HT-29 (cell line): Measurements from ENCODE around the gene FOXL3. TPM values are rescaled to one million over a fixed set of nuclear protein-coding genes. Genes with fewer than 3 reads are reported as not detected.
"Not testable (repeated sequence)": the region's sequence is repeated elsewhere in the genome, so short reads cannot be mapped to it uniquely, and the experiment has no call there.

ENCODE experiments used
- DNase-seq: peaks from one replicate; pipeline ENCODE4 v3.0.0-alpha.2; 2015; ENCODE audit warnings: low spot score
- total RNA-seq: library from RNA; depleted of rRNA; stranded (reverse); fragments of >200 nt; shearing (Covaris generic); gene quantifications from 2 replicates; pipeline ENCODE4 v1.2.3, GENCODE V29; 2014

FOXL3 gene
- total RNA-seq, 1 experiment from 2014 or later: not detected

- no peak for DNase-seq
Measured at GRCh38 chr7:286266-286665, 3.7 kb upstream of the FOXL3 start.

GRCh38 chr7:288671-289101 lies 1.3 kb upstream of the FOXL3 start:
- no peak for DNase-seq

- no peak for DNase-seq
Measured at GRCh38 chr7:289209-289755, 688 bp upstream of the FOXL3 start.

- no peak for DNase-seq
Measured at GRCh38 chr7:290554-291372, 793 bp downstream of the FOXL3 start.

DNA sequence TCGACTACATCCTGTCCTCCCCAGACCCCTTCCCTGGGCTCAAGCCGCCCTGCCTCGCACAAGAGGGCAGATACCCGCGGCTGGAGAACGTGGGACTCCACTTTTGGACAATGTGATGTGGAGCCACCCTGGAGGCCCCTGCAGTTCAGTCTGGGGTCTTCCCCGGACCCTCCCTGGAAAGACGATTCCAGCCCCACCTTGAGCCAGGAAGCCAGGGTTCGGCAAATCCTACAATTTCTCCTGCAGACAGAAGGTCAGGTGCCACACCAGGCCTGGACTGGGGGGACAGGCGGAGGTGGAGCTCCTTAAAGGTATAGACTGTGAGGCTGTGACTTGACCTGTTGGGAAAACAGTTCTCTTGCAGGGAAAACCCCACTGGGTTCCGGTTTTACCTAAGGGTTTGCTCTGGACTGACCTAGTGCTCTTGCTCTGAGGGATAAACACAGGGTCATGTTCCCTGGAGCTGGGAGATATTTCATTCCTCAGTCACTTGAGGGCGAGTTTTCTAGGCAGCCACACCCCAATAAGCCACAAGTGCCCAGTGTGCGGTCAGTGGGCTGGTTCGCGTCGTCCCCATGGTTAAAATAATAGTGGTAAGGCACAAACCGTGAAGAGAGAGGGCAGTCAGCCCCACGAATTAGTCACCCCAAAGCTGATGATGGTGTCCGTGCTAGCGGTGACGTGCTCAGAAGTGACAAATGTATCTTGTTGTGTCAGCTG lies 1.6 kb downstream of the FOXL3 start:
- DNase-seq: no peak

- DNase-seq: no peak
Measured at GRCh38 chr7:292226-292625, 2.3 kb downstream of the FOXL3 start.

DNA sequence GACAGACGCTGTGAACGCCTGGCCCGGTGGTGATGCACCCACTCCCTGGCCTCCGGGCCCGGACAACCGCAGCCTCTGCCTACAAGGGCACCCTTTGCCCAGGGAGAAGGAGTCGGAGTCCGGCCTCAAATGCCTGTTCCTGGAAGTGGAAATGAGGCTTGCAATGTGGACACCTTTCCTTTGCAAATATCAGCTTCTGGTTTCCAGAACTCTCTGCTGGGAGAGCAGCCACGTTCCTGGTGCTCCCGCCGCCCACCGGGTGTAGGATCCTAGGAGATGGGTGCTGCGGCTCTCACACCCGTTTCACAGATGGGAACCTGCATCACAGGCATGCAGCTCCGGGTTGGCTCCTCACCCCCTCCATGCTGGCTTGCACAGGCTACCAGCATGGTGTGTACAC lies 2.9 kb downstream of the FOXL3 start:
- no peak for DNase-seq

DNA sequence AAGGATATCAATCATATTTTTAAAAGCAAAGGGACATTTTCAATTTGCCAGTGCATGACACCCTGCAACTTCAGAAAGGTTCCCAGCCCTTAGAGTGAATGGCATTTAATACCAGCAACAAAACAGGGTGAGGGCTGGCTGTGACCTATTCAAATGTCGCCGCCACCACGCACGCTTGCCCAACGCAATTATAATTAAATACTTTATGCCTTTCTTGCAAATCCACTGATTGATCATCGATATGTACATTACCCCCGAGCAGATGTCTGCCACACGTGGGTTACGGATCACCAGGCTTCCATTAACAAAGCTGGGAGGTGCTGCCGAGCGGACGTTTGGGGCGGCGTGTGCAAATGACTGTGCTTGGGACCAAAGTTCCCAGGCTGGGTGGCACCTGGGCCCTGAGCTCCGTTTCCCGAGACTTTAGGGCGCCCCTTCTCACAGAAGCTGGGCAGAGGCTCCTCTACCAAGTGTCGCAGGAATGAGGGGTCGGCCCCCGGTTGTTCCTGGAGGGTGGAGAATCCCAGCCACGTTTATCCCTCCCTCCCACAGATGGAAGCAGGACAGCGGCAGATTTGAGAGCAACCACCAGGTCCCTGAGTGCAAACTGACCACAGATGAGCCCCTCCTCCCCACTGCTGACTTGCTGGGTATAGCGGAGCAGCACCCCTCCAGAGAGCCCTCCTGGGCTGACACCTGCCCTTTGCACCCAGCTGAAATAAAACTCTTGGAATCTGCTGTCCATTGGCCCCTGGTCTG lies 3.9 kb downstream of the FOXL3 start:
- no peak for DNase-seq

DNA sequence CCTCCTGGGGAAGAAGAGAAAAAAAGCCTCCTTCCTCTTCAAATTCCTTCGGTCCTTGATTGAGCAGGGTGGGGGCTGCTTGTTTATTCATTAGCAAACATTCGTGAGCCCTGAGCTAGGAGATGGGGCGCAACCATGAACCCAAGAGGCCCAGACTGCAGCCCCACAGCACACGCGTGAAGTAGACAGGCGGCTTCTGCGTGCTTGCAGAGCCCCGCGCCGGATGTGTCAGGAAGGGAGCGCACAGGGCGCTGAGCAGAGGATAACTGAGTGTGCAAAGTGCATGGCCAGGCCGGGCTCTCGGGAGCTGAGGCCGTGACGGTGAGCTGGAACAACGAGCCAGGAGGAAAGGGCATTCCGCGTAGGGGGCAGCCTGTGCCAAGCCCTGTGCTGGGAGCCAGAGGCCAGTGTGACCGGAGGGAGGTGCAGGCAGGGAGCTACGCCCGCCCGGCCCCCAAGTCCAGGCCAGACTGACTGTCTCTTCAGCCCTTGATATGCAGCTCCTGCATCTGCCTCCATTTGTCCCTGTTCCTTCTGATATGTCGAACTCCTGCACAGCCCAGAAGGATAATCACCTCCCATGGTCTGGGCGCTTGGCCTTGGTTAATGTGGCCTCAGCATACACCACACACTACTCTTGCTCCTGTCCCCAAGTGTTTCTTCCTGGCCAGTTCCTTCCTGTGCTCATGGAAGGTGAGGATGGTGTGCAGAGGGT lies 4.6 kb downstream of the FOXL3 start:
- no peak for DNase-seq

DNA sequence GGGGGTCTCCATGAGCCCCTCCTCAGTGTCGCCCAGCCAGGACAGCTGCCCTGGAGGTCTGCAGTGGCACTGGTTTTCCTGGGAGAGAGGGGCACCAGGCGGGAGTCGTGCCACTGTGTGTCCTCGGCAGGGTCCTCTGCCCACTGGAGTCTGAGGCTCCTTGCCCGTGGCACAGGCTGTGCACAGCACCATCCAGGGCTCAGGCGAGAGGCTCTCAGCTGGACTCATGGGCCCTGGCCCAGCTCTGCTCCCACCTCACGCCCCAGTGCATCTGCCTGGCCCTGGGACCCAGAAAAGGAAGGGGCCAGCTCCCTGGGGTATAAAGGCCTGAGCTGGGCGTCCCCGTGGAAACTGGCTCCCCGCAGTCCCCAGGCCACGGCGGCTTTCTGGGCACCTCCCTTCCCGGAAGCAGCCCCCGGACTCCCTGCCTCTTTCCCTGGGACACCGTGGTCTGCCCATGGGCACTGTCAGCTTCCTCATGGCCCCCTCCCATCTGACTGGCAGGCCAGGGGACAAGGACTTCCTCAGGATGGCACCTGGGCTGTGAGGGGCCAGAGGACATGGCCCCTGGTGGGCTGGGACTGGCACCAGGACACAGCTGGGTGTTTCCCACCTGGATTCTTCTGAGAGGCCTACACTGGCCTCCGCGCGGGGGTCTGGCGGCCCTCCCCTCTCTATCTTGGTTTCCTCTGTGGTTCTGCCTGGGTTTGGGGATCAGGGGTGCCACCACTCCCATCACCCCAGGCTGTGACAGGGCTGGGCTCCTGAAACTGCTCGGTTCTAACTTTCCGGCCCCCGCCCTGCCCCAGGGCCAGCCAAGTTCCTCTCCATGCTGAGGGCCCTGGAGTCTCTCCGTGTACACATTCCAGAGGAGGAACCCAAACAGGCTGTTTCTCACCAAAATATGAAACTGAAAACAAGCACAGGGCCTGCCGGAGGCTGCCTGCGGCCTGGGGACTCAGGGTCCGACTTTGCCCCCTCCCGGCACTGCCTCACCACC lies 5.5 kb downstream of the FOXL3 start:
- DNase-seq: no peak

- no peak for DNase-seq
Measured at GRCh38 chr7:296373-296945, 6.5 kb downstream of the FOXL3 start.

DNA sequence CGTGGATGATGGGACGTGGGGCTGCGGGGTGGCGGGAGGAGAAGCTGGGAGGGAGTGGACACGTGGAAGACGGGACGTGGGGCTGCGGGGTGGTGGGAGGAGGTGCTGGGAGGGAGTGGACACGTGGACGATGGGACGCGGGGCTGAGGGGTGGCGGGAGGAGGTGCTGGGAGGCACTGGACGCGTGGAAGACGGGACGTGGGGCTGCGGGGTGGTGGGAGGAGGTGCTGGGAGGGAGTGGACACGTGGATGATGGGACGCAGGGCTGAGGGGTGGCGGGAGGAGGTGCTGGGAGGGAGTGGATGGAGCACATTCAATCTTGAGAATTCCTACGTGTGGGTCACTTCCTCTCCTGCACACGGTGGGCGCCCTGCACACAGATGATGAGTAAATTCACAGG lies 7.2 kb downstream of the FOXL3 start:
- DNase-seq: not testable (repeated sequence)

DNA sequence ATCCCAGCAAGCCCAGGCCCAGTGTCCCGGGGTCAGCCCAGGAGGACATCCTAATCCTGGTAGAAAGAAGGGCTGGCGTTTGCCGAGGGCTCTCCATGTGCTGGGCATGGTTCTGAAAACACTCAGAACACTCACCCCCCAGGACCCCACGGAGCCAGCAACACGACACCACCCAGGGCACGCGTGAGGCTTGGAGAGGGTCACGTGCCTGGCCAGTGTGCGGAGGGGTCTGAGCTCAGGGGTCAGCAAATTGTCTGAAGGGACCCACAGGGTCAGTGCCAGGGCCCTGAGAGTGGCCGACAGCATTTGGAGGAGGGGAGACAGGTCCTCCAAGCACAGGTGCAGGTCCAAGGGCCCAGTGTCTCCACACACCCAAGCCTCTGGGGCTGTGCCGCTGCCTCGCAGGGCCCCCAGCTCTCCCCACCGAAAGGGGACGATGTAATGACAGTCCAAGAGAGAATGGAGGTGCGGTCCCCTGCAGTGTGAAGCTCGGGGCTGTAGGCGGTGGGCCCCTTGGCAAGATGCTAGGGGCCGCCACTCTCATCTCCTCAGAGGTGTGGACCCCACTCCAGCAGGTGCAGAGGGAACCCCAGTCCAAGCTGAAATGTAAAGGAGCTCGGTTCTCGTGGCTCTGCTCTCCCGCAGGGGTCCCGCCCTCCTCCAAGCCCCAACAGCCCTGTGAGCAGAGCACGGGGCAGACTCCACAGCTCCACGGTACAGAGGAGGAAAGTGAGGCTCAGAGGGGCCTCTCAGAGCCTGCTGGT lies 7.8 kb downstream of the FOXL3 start:
- no peak for DNase-seq

- DNase-seq: no peak
Measured at GRCh38 chr7:298375-298702, 8.4 kb downstream of the FOXL3 start.

DNA sequence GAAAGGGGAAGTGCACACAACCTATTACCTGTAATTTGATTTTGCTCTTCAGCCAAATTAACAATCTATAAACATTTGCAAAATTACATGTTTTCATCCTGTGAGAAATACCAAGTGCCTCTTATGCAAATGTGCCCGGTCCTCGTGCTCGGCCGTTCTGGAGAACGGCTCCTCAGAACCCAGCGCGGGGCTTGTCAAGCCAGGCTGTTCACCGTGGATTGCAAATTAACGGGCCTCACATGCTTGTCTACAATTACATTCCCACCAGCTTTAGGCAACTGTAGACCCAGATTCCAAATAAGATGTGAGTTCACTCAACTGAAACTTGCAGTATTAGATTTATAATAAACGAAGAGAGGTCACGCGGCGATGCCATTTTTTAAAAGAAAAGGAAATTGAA lies 8.8 kb downstream of the FOXL3 start:
- DNase-seq: no peak

DNA sequence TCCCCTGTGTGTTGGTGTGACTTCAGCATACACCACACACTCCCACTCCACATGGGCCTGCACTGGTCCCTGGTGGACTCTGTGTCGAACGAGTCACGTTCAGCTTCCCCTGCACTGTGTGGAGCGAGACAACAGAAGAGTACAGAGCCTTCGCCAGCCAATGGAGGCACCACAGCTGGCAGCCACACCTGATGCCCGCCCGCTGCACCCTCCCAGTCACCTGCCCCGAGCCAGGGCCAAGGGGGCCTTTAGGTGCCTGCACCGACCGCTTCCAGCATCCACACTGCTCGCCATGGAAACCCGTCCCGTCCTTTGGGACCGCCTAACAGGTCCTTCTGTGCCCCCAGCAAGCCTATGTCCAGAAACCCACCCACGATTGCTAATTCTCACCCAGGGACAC lies 9.2 kb downstream of the FOXL3 start:
- no peak for DNase-seq

DNA sequence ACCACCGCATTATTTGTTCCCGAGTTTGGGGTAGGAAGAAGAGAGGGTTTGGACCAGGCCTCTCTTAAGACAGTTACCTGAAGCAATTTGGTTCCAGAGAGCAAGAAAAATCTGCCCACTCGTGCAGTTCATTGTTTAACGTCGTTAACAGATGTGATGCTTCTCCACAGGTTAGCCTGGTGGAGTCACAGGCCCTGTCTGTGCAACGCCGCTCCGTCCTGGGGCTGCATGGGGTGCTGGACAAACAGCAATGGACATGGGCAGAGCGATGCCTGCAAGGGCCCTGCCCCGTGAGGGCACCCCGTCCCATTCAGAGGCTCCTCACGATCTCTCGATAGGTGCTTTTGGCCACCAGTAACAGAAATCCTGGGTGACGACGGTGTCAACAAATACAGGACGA lies 9.7 kb downstream of the FOXL3 start:
- DNase-seq: no peak

DNA sequence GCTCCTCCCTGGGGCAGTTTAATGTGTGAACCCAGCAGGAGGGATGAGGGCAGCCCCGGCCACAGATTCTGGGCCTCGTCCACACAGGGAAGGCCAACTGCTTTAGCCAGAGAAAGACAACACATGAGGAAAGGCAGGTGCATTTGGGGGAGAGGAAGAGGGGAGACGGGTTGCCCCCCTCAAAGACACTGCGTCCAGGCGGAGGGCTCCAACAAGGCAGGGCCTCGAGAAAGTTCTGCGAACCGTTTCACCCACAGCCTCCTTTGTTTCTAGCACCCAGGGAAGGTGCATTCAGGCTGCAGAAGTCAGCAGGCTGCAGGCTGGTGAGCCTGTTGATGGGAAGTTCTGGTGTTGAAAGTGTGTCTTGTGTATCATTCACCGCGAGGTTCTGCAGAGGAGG lies 10.1 kb downstream of the FOXL3 start:
- no peak for DNase-seq
